Gastrocnemius medialis (tissue), 4 donors: ENCODE data around the gene CAPN2. TPM values are rescaled to one million over a fixed set of nuclear protein-coding genes. Genes with fewer than 3 reads are reported as not detected.
A peak's percentile ranks its signal among the peaks of the same experiment; 100 is the strongest.

Source experiments
- ATAC-seq, 2 donors: fragments of 150-250 bp; one replicate each; pipeline ENCODE4 v1.9.1; 2016
- DNase-seq, 2 donors: peaks; one replicate each; pipeline ENCODE4 v3.0.0-alpha.2; 2019
- H3K27ac ChIP-seq, 4 donors: fragments of 200-600 bp; sonication (generic); 1 replicate in 1 of 4; 2 replicates in 3 of 4; pipeline ENCODE4 v1.5.1; 2016 to 2018; ENCODE audit warnings: mild to moderate bottlenecking in 2 of 4, moderate library complexity in 1 of 4
- H3K27me3 ChIP-seq, 3 donors: fragments of 200-600 bp; sonication (generic) in 2 of 3; 1 replicate in 1 of 3; 2 replicates in 2 of 3; pipeline versions ENCODE4 v1.5.1 to v1.6.0; 2016 to 2019; ENCODE audit warnings: mild to moderate bottlenecking in 1 of 3, moderate library complexity in 1 of 3
- H3K36me3 ChIP-seq, 2 donors: fragments of 200-600 bp; sonication (generic) in 1 of 2; one replicate each; pipeline ENCODE4 v1.5.1; 2017 to 2018
- H3K4me1 ChIP-seq, 2 donors: fragments of 200-600 bp; sonication (generic) in 1 of 2; one replicate each; pipeline ENCODE4 v1.5.1; 2016 to 2017; ENCODE audit warnings: mild to moderate bottlenecking in 2 of 2
- H3K4me3 ChIP-seq, 4 donors: fragments of 200-600 bp; sonication (generic) in 3 of 4; 1 replicate in 1 of 4; 2 replicates in 3 of 4; pipeline ENCODE4 v1.5.1; 2016 to 2019; ENCODE audit warnings: mild to moderate bottlenecking in 2 of 4
- H3K9me3 ChIP-seq, 3 donors: fragments of 200-600 bp; sonication (generic) in 2 of 3; 1 replicate in 1 of 3; 2 replicates in 2 of 3; pipeline ENCODE4 v1.5.1; 2016 to 2019
- CTCF ChIP-seq, 5 experiments: fragments of 450-650 bp in 3 of 5; fragments of 200-600 bp in 2 of 5; sonication (generic) in 2 of 5; IDR thresholded peaks in 4 of 5; conservative IDR thresholded peaks in 1 of 5; 1 replicate in 4 of 5; 2 replicates in 1 of 5; pipeline ENCODE4 v1.5.1; 2016 to 2019; ENCODE audit warnings: antibody characterized with exemption in 5 of 5, mild to moderate bottlenecking in 3 of 5, moderate library complexity in 3 of 5
- POLR2A ChIP-seq, 2 donors: fragments of 450-650 bp; IDR thresholded peaks; one replicate each; pipeline ENCODE4 v1.6.1; 2017; ENCODE audit warnings: antibody characterized with exemption in 2 of 2, mild to moderate bottlenecking in 2 of 2, moderate library complexity in 2 of 2
- in situ Hi-C, 4 donors: fragments of 200-750 bp; cut with MboI; loops; one replicate each; pipeline versions ENCODE4 v1.15.0 to v1.8.0; 2017; ENCODE audit warnings: low sequenced_read_pairs in 4 of 4
- intact Hi-C: fragments of 100-400 bp; cut with DNase I; formaldehyde crosslinking; loops from one replicate; pipeline ENCODE4 v1.15.1; 2023; ENCODE audit warnings: low total_unique reads
- total RNA-seq, 4 donors: library from RNA; depleted of rRNA; stranded (reverse); fragments of >200 nt; gene quantifications; one replicate each; pipeline versions ENCODE4 v1.1.0 to v1.2.3, GENCODE V29; 2016

Gene CAPN2
- total RNA-seq, 4 donors from 2014 or later: 42.6 to 141 (median 89.4) TPM

GRCh38 chr1:223742856-223743517 lies 30.6 kb downstream of the CAPN2 start:
- Histone ChIP-seq H3K9me3 (no peaks in the 10 kb centered on the region), H3K4me1 (peaks cover 14 to 30% of the 10 kb centered on the region in 2 donors), H3K27me3 (no peaks in the 10 kb centered on the region), H3K36me3 (peaks cover 0 to 48% of the 10 kb centered on the region in 2 donors), H3K27ac (peak overlapping the region in 2 of 4 donors; percentile 24 to 37), H3K4me3 (no peak overlapping the region)
- no peak for TF ChIP-seq CTCF (IDR thresholded peaks at IDR 0.05 in 4 of 5, conservative IDR thresholded peaks at IDR 0.05 in 1 of 5)
- no peak for TF ChIP-seq POLR2A (IDR thresholded peaks at IDR 0.05)
- in situ Hi-C loops (no loop called here), intact Hi-C loops (no loop called here)
- ATAC-seq (no peak), DNase-seq (no peak)

- DNase-seq (no peak), ATAC-seq (no peak)
- no peaks in the 10 kb centered on the region for H3K27me3 ChIP-seq
- H3K27ac ChIP-seq: no peak overlapping the region
- intact Hi-C loops: no loop called here
- H3K9me3 ChIP-seq: no peaks in the 10 kb centered on the region
- no peak overlapping the region for H3K4me3 ChIP-seq
- H3K36me3 ChIP-seq: peaks cover 0 to 62% of the 10 kb centered on the region in 2 donors
- in situ Hi-C loops: no loop called here
- TF ChIP-seq CTCF (IDR thresholded peaks at IDR 0.05 in 4 of 5, conservative IDR thresholded peaks at IDR 0.05 in 1 of 5) (no peak), POLR2A (IDR thresholded peaks at IDR 0.05) (no peak)
- peaks cover 12 to 19% of the 10 kb centered on the region in 2 donors for H3K4me1 ChIP-seq
These were observed 33.4 kb downstream of the CAPN2 start for GRCh38 chr1:223745731-223746130.

GRCh38 chr1:223747838-223748335 lies 35.5 kb downstream of the CAPN2 start:
- H3K27me3 ChIP-seq: no peaks in the 10 kb centered on the region
- no peaks in the 10 kb centered on the region for H3K9me3 ChIP-seq
- no peak for DNase-seq
- no peak overlapping the region for H3K4me3 ChIP-seq
- intact Hi-C loops: no loop called here
- peak in 1 of 2 donors; percentile 3 for ATAC-seq
- peak overlapping the region; percentile 53 to 67 (median 57) for H3K27ac ChIP-seq
- TF ChIP-seq POLR2A (IDR thresholded peaks at IDR 0.05) (no peak), CTCF (IDR thresholded peaks at IDR 0.05 in 4 of 5, conservative IDR thresholded peaks at IDR 0.05 in 1 of 5) (no peak)
- peaks cover 0 to 84% of the 10 kb centered on the region in 2 donors for H3K36me3 ChIP-seq
- in situ Hi-C loops: no loop called here
- H3K4me1 ChIP-seq: peaks cover 12 to 15% of the 10 kb centered on the region in 2 donors

- ATAC-seq (peak; percentile 10 to 28), DNase-seq (no peak)
- intact Hi-C loops (no loop called here), in situ Hi-C loops (no loop called here)
- Histone ChIP-seq H3K27me3 (no peaks in the 10 kb centered on the region), H3K9me3 (no peaks in the 10 kb centered on the region), H3K4me1 (peaks cover 12 to 13% of the 10 kb centered on the region in 2 donors), H3K36me3 (peaks cover 0 to 84% of the 10 kb centered on the region in 2 donors), H3K4me3 (peak overlapping the region; percentile 45 to 57 (median 46)), H3K27ac (peak overlapping the region; percentile 53 to 67 (median 57))
- TF ChIP-seq POLR2A (IDR thresholded peaks at IDR 0.05) (no peak), CTCF (IDR thresholded peaks at IDR 0.05 in 4 of 5, conservative IDR thresholded peaks at IDR 0.05 in 1 of 5) (no peak)
These were observed 36.0 kb downstream of the CAPN2 start for GRCh38 chr1:223748405-223748772.
